ENCODE measurements around the gene TNNT1.

DNA sequence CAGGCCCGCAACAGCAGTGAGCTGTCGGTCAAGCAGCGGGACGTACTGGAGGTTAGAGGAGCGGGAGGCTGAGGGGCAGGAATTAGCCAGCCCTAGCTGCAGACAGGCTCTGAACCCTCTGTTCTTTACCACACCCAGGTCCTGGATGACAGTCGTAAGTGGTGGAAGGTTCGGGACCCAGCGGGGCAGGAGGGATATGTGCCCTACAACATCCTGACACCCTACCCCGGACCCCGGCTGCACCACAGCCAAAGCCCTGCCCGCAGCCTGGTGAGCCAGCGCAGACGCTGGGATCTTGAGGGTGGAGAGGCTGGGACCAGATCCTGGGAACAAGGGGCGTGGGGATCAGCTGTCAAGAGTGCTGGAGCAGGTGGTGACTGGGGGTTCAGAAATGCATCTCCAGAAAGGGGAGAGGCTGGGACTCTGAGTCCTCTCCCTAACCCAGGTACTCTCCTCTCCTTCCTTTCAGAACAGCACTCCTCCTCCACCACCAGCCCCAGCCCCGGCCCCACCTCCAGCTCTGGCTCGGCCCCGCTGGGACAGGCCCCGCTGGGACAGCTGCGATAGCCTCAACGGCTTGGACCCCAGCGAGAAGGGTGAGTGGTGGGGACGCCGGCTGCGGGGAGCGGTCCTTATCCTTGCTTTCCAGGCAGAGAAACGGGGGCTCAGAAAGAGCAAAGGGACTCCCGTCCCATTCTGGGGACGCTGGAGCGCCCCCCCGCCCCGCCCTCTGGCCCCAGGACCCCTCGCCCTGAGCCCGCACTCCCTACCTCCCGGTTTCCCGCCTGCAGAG lies 62.9 kb downstream of the TNNT1 start:
- no peak for TF ChIP-seq POLR2A (IDR thresholded peaks at IDR 0.05)
- TF ChIP-seq, protein P1, sequence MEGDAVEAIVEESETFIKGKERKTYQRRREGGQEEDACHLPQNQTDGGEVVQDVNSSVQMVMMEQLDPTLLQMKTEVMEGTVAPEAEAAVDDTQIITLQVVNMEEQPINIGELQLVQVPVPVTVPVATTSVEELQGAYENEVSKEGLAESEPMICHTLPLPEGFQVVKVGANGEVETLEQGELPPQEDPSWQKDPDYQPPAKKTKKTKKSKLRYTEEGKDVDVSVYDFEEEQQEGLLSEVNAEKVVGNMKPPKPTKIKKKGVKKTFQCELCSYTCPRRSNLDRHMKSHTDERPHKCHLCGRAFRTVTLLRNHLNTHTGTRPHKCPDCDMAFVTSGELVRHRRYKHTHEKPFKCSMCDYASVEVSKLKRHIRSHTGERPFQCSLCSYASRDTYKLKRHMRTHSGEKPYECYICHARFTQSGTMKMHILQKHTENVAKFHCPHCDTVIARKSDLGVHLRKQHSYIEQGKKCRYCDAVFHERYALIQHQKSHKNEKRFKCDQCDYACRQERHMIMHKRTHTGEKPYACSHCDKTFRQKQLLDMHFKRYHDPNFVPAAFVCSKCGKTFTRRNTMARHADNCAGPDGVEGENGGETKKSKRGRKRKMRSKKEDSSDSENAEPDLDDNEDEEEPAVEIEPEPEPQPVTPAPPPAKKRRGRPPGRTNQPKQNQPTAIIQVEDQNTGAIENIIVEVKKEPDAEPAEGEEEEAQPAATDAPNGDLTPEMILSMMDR (IDR thresholded peaks at IDR 0.05), result no peak
- TF ChIP-seq POLR2AphosphoS5 (IDR thresholded peaks at IDR 0.05), result no peak
- no peak for TF ChIP-seq EP300 (IDR thresholded peaks at IDR 0.05)

Measured in upper lobe of left lung (tissue), 4 donors.